ENCODE measurements around the gene CAST.

CAST gene

GRCh38 chr5:96775050-96775449 is 112.9 kb downstream of the CAST start:
- no peak overlapping the region for H2AFZ ChIP-seq (ENCODE audit: low read length)
- no peaks in the 10 kb centered on the region for H3K79me2 ChIP-seq (ENCODE audit: insufficient read depth, low read length)
- H3K4me1 ChIP-seq (ENCODE audit: insufficient read depth, low read length, severe bottlenecking), result no peaks in the 10 kb centered on the region
- no peaks in the 10 kb centered on the region for H4K20me1 ChIP-seq (ENCODE audit: insufficient read depth, low read length)
- peaks cover 90% of the 10 kb centered on the region for H3K36me3 ChIP-seq (ENCODE audit: insufficient read depth, low read length)
- no peaks in the 10 kb centered on the region for H3F3A ChIP-seq (ENCODE audit: insufficient read depth, low read length)
- no peak overlapping the region for H3K4me3 ChIP-seq (ENCODE audit: low read depth, low read length, poor library complexity, severe bottlenecking)
- H3K27ac ChIP-seq (ENCODE audit: low read depth, low read length, poor library complexity, severe bottlenecking), result no peak overlapping the region
- no peaks in the 10 kb centered on the region for H3K9me3 ChIP-seq (ENCODE audit: low read length)
- no peak overlapping the region for H3K4me2 ChIP-seq (ENCODE audit: low read length)
- no peaks in the 10 kb centered on the region for H3K9me2 ChIP-seq (ENCODE audit: low read depth, low read length)
- TF ChIP-seq CTCF (IDR thresholded peaks at IDR 0.05; ENCODE audit: low read length) (no peak), EZH2 (IDR thresholded peaks at IDR 0.05; ENCODE audit: borderline replicate concordance, low read length) (no peak)
- no peaks in the 10 kb centered on the region for H3K27me3 ChIP-seq (ENCODE audit: insufficient read depth, low read length)
- H3K9ac ChIP-seq (ENCODE audit: low read length), result no peak overlapping the region

- Histone ChIP-seq H3K27ac (ENCODE audit: low read depth, low read length, poor library complexity, severe bottlenecking) (no peak overlapping the region), H3K9me2 (ENCODE audit: low read depth, low read length) (no peaks in the 10 kb centered on the region), H3K4me2 (ENCODE audit: low read length) (no peak overlapping the region), H3K9me3 (ENCODE audit: low read length) (no peaks in the 10 kb centered on the region), H4K20me1 (ENCODE audit: insufficient read depth, low read length) (no peaks in the 10 kb centered on the region), H2AFZ (ENCODE audit: low read length) (no peak overlapping the region), H3K36me3 (ENCODE audit: insufficient read depth, low read length) (peaks cover 89% of the 10 kb centered on the region), H3F3A (ENCODE audit: insufficient read depth, low read length) (no peaks in the 10 kb centered on the region), H3K27me3 (ENCODE audit: insufficient read depth, low read length) (no peaks in the 10 kb centered on the region), H3K4me1 (ENCODE audit: insufficient read depth, low read length, severe bottlenecking) (no peaks in the 10 kb centered on the region), H3K79me2 (ENCODE audit: insufficient read depth, low read length) (no peaks in the 10 kb centered on the region), H3K4me3 (ENCODE audit: low read depth, low read length, poor library complexity, severe bottlenecking) (no peak overlapping the region), H3K9ac (ENCODE audit: low read length) (no peak overlapping the region)
- no peak for TF ChIP-seq EZH2 (IDR thresholded peaks at IDR 0.05; ENCODE audit: borderline replicate concordance, low read length)
- TF ChIP-seq CTCF (IDR thresholded peaks at IDR 0.05; ENCODE audit: low read length), result no peak
These were observed 113.5 kb downstream of the CAST start for GRCh38 chr5:96775689-96776088.

- no peak overlapping the region for H3K27ac ChIP-seq (ENCODE audit: low read depth, low read length, poor library complexity, severe bottlenecking)
- no peak overlapping the region for H3K4me3 ChIP-seq (ENCODE audit: low read depth, low read length, poor library complexity, severe bottlenecking)
- H3K9me2 ChIP-seq (ENCODE audit: low read depth, low read length), result no peaks in the 10 kb centered on the region
- H3K9ac ChIP-seq (ENCODE audit: low read length), result no peak overlapping the region
- H2AFZ ChIP-seq (ENCODE audit: low read length), result no peak overlapping the region
- H3K27me3 ChIP-seq (ENCODE audit: insufficient read depth, low read length), result no peaks in the 10 kb centered on the region
- no peaks in the 10 kb centered on the region for H3K79me2 ChIP-seq (ENCODE audit: insufficient read depth, low read length)
- no peaks in the 10 kb centered on the region for H3F3A ChIP-seq (ENCODE audit: insufficient read depth, low read length)
- TF ChIP-seq EZH2 (IDR thresholded peaks at IDR 0.05; ENCODE audit: borderline replicate concordance, low read length) (no peak), CTCF (IDR thresholded peaks at IDR 0.05; ENCODE audit: low read length) (no peak)
- no peak overlapping the region for H3K4me2 ChIP-seq (ENCODE audit: low read length)
- H3K36me3 ChIP-seq (ENCODE audit: insufficient read depth, low read length), result peaks cover 89% of the 10 kb centered on the region
- no peaks in the 10 kb centered on the region for H4K20me1 ChIP-seq (ENCODE audit: insufficient read depth, low read length)
- no peaks in the 10 kb centered on the region for H3K4me1 ChIP-seq (ENCODE audit: insufficient read depth, low read length, severe bottlenecking)
- no peaks in the 10 kb centered on the region for H3K9me3 ChIP-seq (ENCODE audit: low read length)
These were observed 114.4 kb downstream of the CAST start for GRCh38 chr5:96776621-96777020.

Data from OCI-LY1 (cell line).